Kidney epithelial cell (primary cell): ENCODE results near the gene MAPK8. TPM values are rescaled to one million over a fixed set of nuclear protein-coding genes. Genes with fewer than 3 reads are reported as not detected.

ENCODE experiments used
- DNase-seq: peaks from one replicate; pipeline ENCODE4 v3.0.0-alpha.2; 2010; ENCODE audit warnings: low read depth
- H3K27me3 ChIP-seq: 2 replicates; pipeline ENCODE4 v1.6.0; 2011; ENCODE audit warnings: low read length; ENCODE audit not compliant: control insufficient read depth, insufficient read depth
- H3K36me3 ChIP-seq: 2 replicates; pipeline ENCODE4 v1.5.1; 2011; ENCODE audit warnings: low read length; ENCODE audit not compliant: control insufficient read depth, insufficient read depth
- H3K4me3 ChIP-seq: 2 replicates; pipeline ENCODE4 v1.5.1; 2011; ENCODE audit warnings: low read depth, mild to moderate bottlenecking, control low read depth, low read length
- total RNA-seq: library from RNA; depleted of rRNA; stranded (reverse); fragments of >200 nt; gene quantifications from 2 replicates; pipeline ENCODE4 v1.2.3, GENCODE V29; 2015
- TF ChIP-seq, protein P1 (sequence below): IDR thresholded peaks from 2 replicates; pipeline ENCODE4 v1.5.1; 2011; ENCODE audit warnings: mild to moderate bottlenecking, moderate library complexity, low read length, control low read depth, inconsistent platforms; ENCODE audit not compliant: insufficient read depth, poor library complexity, severe bottlenecking

Gene MAPK8
- total RNA-seq, 1 donor from 2014 or later: 61.4 TPM

DNA sequence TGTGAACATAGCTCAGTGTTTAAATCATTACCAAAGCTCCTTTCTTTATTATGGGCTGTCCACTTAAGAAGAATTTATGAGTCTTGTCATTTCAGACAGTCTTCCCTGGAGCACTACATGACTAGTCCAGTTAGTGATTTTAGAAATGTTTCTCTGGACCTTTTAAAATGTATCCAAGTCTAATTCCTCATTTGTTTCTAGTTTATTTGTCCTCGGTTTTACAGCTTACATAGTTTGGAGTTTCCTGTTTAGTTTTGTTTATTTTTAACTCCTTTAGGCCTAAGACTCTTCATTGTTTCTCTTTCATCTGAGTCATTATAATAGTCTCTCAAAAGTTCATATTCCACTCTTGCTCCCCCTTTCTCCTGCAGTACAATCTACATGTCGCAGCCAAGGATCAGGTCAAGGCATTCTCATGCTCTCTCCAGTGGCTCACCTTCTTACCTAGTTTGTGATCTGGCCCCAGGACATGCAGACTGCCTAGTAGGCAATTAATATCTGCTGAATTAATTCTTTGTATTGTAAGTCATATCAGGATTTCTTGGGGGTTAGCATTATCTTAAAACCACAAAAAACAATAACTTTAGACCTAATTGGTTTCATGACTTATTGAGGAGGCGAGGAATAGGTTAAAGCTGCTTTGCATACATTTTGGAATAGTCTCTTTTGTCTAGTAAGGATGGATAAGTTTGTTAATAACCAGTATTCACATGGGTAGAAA, 93.8 kb downstream of the MAPK8 start:
- Histone ChIP-seq H3K36me3 (no peaks in the 10 kb centered on the region), H3K27me3 (no peaks in the 10 kb centered on the region), H3K4me3 (no peak overlapping the region)
- DNase-seq: peak; percentile 16
- TF ChIP-seq, protein P1, sequence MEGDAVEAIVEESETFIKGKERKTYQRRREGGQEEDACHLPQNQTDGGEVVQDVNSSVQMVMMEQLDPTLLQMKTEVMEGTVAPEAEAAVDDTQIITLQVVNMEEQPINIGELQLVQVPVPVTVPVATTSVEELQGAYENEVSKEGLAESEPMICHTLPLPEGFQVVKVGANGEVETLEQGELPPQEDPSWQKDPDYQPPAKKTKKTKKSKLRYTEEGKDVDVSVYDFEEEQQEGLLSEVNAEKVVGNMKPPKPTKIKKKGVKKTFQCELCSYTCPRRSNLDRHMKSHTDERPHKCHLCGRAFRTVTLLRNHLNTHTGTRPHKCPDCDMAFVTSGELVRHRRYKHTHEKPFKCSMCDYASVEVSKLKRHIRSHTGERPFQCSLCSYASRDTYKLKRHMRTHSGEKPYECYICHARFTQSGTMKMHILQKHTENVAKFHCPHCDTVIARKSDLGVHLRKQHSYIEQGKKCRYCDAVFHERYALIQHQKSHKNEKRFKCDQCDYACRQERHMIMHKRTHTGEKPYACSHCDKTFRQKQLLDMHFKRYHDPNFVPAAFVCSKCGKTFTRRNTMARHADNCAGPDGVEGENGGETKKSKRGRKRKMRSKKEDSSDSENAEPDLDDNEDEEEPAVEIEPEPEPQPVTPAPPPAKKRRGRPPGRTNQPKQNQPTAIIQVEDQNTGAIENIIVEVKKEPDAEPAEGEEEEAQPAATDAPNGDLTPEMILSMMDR: no peak

DNA sequence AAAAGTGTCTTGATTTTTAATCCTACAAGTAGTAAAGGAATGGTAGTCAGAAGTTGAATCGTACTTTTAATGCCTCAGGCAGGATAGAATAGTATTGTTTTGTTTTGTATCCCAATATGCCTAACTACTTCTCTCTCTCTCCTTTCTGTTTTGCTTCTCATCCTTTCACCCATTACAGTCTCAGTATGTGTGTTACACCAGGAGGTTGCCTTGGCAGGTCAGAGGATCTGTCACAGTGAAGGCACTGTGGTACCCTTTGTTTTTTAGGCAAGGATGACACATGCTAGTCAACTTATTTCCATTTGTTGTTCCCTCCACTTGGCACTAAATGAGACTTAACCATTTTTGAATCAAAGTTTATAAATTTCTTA, 94.4 kb downstream of the MAPK8 start:
- H3K4me3 ChIP-seq: no peak overlapping the region
- H3K36me3 ChIP-seq: no peaks in the 10 kb centered on the region
- DNase-seq: no peak

DNA sequence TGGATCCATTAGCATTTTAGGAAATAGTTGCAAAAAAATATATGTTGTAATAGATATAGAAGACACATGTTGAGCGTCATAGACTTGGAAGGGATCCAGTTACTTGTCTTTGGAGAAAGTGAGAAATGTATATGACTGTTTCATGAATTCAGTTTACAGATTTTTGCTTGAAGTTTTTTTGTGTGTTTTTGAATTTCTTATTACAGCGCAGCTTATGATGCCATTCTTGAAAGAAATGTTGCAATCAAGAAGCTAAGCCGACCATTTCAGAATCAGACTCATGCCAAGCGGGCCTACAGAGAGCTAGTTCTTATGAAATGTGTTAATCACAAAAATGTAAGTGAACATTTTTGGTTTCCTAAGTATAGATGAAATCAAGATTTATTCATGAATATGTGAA, 98.2 kb downstream of the MAPK8 start:
- TF ChIP-seq, protein P1: no peak
- H3K4me3 ChIP-seq: no peak overlapping the region
- no peaks in the 10 kb centered on the region for H3K27me3 ChIP-seq
- no peaks in the 10 kb centered on the region for H3K36me3 ChIP-seq
- DNase-seq: no peak

More for the DNA sequence above, 94.4 kb downstream of the MAPK8 start:
- TF ChIP-seq, protein P1: no peak
- no peaks in the 10 kb centered on the region for H3K27me3 ChIP-seq

DNA sequence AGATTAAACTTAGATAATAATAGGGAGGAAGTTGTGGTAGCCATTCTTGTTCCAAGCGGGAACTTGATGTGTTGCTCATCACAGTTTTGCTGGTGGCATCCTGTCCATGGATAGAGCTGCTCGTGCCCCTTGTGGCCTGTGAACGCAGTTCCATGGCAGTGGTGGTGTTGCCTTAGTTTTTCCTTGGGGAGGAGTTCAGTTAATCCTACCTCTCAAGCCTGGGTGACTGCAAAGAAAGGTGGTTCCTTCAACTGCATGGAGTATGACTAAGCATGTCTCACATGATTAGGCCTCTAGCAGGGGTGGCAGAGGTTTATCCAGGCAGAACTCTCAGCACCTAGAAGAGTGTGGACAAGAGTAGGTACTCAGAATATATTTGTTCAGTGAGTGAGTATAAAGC, 99.7 kb downstream of the MAPK8 start:
- TF ChIP-seq, protein P1: peak; percentile 16
- no peaks in the 10 kb centered on the region for H3K36me3 ChIP-seq
- no peak overlapping the region for H3K4me3 ChIP-seq
- no peaks in the 10 kb centered on the region for H3K27me3 ChIP-seq
- DNase-seq: peak; percentile 82

DNA sequence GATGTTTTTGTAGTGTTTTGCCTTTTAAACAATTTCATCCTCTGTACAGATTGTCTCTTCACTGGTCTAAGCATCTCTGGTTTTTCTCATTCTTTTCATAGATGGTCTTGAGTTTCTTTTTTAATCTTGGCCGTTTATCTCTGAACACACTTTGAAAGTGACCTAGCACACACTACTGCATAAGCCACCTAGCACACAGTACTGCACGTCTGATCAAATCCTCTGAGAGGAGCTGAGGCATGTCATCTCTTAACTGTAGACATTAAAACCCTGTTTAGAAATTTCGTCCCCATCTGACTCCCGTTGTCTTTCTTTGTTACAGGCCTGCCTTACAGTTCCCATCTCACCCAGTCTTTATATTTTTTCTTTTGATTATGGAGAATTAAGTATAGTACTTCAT, 100.2 kb downstream of the MAPK8 start:
- H3K36me3 ChIP-seq: no peaks in the 10 kb centered on the region
- H3K4me3 ChIP-seq: no peak overlapping the region
- no peak for DNase-seq
- TF ChIP-seq, protein P1: no peak
- no peaks in the 10 kb centered on the region for H3K27me3 ChIP-seq

DNA sequence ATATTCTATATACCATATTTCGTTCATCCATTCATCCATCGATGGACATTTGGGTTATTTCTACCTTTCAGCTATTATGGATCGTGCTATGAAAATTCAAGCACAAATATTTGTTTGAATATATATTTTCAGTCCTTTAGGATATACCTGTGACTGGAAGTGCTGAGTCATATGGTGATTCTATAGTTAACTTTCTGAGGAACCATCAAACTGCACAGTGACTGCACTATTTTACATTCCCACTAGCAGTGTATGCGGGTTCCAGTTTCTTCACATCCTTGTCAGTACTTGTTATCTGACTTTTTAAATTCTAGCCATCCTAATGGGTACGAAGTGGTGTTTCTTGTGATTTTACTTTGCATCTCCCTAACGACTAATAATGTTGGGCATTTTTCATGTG, 104.0 kb downstream of the MAPK8 start:
- Histone ChIP-seq H3K36me3 (no peaks in the 10 kb centered on the region), H3K4me3 (no peak overlapping the region), H3K27me3 (no peaks in the 10 kb centered on the region)
- no peak for DNase-seq
- TF ChIP-seq, protein P1: no peak
